Measurements from ENCODE around the gene KERA.

GRCh38 chr12:91003737-91004136 is 54.1 kb downstream of the KERA start:
- TF ChIP-seq POLR2A (IDR thresholded peaks at IDR 0.05; ENCODE audit: low read length): no peak
- TF ChIP-seq GATA1 (IDR thresholded peaks at IDR 0.05; ENCODE audit: low read depth, low read length): no peak

All from erythroblast (primary cell).